Activated naive CD8-positive, alpha-beta T cell treated with anti-CD3 and anti-CD28 coated beads, Interleukin-2, amount 50 U/mL, for 16 hours (primary cell): ENCODE data around the gene RBM7.

ENCODE experiments used
- DNase-seq: peaks from one replicate; pipeline ENCODE4 v3.0.0-alpha.2; 2020; ENCODE audit warnings: low read depth, low spot score

RBM7 gene, protein sequence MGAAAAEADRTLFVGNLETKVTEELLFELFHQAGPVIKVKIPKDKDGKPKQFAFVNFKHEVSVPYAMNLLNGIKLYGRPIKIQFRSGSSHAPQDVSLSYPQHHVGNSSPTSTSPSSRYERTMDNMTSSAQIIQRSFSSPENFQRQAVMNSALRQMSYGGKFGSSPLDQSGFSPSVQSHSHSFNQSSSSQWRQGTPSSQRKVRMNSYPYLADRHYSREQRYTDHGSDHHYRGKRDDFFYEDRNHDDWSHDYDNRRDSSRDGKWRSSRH

DNA sequence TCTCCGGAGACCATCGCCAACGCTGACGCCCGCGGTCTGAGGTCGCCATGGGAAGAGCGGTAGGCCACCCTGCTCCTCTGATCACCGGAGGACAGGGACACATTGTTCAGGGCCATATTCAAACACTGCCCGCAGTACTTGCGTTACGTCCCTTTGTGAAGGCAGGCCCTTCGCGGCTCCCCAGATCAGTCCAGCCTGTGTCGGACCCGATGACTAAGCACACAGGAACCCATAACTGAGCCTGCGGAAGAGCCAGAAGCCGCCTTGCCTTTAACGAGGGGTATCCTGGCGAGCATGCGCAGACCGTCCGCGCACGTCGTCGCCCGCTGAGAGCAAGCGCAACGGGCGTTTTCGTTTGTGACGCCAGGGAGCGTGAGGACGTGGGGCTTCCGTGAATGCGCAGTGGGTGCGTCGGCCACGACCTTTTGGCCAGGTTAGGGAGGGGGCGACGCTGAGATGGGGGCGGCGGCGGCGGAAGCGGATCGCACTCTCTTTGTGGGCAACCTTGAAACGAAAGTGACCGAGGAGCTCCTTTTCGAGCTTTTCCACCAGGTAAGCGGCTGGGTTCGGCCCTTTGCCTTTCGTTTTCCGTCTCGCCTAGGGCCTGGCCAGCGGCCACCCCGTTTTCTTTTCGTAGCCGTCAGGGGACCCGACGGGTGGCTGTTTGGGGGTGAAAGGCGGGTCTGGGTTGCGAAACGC lies at the start of gene RBM7, which contains the start of gene C11orf71:
Gene RBM7 (plus strand): TSS at position 451 of the 699 bp plus-strand sequence. CDS start 6 bp downstream, at position 457.
Gene C11orf71 (minus strand): TSS at position 296 of the 699 bp plus-strand sequence. CDS start 180 bp downstream, at position 116.
- DNase-seq = peak; percentile 95

DNA sequence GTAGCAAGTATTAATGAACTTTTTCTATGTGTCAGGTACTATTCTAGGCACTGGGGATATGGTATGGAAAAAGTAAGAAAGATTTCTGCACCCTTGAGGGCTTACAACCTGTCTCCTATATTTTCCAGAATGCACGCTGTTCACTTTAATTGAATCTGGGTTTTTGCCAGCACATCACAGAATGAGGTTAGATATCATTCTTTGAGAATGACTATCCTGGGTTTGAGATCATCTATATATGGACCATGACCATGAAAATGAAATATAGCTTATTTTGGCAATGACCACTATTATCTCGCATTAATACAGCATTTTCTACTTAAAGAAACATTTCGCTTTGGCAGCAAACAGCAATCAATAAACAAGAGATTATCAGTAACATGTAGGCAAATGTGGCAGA lies 47.0 kb upstream of the RBM7 start:
- no peak for DNase-seq

DNA sequence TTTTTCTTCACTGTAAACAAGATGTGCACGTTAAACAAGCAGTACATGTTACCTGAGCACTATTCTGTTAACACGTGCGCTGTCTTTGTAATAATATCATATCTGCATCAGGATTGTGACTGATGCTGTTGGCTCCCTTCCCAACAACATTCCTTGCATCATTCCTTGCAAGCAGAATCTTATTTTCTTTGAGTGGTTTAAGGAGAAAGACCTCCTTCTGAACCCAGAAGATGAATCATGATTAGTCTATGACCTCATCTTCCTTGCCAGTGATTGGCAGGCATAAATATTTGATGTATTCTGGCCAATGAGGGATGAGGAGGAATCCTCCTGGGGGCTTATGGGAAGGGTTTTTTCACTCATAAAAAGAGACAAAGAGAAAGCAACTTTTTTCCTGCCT lies 46.4 kb upstream of the RBM7 start:
- no peak for DNase-seq

DNA sequence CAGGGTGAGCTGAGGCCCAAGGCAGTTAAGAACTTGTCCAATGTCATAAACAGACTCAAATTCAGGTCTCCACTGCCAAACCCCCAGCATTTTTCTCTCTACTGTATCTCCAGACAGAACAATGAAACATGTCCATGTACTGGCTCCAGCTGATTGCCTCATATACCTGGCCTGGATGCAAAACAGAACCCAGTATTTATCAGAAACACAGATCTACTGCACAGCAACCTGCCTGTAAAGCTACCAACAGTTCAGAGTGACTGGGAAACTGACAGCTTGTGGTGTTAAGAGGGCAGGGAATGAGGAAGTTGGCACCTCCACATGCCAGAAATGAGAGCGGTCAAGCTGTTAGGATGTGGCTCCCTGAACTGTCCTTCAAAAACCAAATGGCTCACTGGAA lies 41.8 kb upstream of the RBM7 start:
- no peak for DNase-seq

- no peak for DNase-seq
These were observed 41.1 kb upstream of the RBM7 start for GRCh38 chr11:114359342-114359741.

GRCh38 chr11:114362326-114362725 lies 38.1 kb upstream of the RBM7 start:
- DNase-seq = no peak

DNA sequence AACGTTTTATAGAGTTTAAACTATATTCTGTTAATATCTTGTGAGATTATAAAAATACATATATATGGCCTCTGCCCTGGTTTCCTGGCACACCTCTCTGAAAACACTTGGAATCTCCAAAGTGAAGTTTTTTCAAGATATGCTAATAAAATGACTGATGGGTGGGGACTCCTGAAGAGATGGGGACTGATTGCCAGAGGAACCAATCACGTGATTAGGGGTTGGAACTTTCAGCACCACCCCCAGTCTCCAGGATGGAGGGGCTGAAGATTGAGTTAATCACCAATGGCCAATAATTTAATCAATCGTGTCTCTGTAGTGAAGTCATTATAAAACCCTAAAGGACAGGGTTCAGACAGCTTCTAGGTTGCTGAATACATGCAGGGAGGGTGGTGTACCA lies 37.5 kb upstream of the RBM7 start:
- no peak for DNase-seq

DNA sequence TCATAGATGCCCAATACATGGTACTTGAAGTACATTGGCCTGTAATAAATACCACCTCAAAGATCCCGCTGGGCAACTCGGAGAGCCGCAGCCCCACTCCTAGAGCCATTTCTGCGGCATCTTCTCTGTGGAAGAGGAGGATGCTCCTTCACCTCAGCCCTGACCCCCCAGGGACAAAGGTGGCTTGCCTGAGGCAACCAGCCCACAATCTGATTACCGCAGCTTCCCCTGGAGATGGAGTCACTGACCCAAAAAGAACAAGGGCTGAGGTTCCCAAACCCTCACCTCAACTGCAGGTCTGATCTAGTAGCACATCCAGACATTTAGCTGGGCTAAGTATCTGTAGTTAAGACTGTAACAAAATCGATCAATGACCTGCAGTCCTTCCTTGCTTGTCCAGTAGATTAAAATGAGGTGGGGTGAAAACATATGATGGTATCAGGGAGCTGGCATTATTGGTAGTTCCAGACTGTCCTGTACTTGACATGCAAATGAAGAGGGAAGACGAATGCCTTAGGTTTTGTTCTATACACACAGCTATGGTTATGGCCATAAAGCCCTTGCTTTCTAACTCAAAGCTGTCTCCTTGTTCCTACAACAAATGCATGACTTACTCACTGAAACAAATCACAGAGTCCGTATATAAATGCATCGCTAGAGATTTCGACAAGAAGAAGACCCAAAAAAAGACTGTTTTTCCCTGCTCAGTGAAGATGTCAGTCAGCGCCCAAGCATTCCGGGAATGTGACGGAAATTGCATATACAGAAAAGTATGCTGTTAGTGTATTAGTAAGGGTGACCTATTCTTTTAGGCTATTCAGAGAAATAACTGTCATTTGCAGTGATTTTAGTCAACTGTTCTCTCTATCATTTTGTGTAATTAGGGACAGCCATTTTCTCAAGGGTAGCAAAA lies 33.9 kb upstream of the RBM7 start:
- DNase-seq = no peak

- DNase-seq = no peak
These were observed 33.1 kb upstream of the RBM7 start for GRCh38 chr11:114367244-114367957.

DNA sequence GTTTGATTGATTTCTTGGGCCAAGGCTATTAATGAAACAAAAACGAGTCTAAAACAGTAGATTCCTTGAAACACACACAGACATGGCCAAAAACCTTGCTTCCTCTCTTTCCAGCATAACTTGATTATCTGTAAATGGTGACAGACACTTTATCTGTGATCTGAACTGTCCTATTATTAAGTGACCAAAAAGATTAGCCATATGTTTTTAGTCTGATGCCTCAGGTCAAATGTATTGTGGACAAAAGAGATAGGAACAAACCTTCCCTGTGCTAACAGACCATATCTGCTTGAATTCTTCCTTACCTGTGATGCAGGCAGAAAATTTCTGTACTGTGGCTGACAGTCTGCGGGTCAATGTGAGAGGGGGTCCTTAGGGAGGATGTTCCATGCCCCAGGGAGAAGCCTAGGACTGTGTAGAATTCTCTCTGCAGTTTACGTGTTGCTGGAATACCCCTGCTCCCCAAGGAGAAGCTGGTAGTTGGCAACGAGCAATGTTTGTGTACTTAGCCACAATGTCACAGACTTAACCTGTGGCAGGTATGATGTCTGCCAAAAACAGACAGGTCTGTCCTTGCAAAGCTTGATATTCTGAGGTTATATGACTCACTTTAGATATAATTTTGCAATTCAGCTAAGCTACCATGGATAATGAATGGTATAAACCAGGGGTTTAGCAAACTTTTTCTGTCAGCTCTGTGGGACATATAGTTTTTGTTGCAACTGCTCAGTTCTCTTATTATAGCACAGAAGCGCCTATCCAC lies 31.4 kb upstream of the RBM7 start:
- no peak for DNase-seq

- no peak for DNase-seq
These were observed 25.4 kb upstream of the RBM7 start for GRCh38 chr11:114375052-114375451.

DNA sequence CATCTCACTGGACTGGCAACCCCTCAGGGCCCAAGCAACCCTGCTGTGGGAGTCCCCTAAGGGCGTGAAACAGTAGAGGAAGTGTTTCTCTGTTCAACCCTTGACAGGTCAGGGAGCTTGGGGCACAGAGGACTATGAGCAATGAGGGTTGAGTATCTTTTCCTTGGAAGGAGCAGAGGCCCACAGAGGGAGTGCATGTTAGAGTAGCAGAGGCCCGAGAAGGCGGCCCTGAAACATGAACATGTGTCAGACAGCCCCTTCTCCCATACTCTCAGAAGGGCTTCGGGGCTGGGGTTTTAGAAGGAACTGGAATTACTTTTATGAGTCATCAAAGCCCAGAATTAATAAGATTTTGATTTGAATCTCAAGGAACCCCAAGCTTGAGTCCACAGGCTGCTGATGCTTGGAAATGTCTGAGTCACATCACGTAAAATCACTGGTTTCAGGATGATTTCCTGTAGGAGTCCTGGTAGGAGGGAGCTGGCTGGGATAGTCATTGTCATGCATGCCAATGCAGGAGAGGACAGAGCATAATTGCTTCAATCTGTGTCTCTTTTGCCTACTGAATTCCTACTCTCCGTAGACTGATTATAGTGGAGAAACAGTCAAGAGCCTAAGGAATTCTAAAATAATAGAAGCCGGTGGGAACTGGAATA lies 22.7 kb upstream of the RBM7 start:
- DNase-seq = no peak

DNA sequence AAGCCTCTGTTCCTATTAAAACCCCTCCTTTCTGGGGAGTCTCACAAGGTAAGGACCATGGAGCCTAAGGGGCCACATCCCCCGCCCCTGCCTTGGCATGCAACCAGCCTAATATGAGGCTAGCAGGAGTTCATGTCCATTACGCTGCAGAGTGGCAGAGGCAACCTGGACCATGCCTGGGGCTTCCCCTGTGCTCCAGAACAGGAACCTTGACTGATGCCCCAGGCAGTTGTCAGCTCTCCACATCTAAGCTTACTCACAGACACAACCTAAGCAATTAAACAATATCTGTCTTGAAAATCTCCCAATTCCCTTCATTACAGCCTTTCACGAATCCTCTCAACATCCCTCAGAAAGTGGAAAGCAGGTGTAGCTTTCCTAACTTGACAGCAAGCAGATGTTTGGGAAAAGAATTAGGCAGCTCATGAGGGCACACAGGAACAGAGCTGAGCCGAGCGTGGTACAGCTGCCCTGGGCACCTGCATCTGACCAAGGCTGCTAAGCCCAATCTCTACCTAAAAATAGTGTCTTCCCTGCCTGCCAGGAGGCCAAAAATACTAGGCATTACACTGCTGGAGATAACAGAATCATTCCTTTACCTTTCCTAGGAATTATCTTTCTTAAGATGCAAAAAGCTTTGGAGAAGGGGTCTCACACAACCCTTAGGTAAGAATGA lies 20.9 kb upstream of the RBM7 start:
- DNase-seq = no peak

DNA sequence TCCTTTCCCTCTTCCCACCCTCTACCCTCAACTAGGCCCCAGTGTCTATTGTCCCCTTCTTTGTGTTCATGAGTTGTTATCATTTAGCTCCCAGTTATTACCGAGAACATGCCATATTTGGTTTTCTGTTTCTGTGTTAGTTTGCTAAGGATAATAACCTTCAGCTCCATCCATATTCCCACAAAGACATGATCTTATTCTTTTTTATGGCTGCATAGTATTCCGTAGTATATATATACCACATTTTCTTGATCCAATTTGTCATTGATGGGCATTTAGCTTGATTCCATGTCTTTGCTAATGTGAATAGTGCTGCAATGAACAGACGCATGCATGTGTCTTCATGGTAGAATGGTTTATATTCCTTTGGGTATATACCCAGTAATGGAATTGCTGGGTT lies 18.0 kb upstream of the RBM7 start:
- no peak for DNase-seq

- no peak for DNase-seq
These were observed 16.0 kb upstream of the RBM7 start for GRCh38 chr11:114384487-114384886.

- no peak for DNase-seq
These were observed 14.3 kb upstream of the RBM7 start for GRCh38 chr11:114386131-114386530.

DNA sequence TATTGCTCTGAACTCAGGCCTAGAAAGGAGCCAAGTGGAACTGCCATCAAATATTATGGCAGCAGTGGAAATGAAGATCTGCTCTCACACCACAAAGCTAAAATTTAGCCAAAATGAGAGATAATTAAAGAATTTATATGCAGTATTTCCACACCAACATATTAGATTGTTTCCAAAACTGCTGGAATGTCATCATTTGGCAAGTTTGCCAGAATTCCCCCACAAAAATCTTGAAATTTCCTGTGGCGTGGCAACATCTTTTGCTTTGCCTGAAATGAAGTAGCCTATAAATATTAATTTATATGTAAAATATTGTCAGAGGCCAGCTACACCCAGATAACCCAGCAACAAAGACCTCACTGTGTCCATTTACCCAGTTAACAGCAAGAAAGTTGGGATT lies 13.9 kb upstream of the RBM7 start:
- no peak for DNase-seq

DNA sequence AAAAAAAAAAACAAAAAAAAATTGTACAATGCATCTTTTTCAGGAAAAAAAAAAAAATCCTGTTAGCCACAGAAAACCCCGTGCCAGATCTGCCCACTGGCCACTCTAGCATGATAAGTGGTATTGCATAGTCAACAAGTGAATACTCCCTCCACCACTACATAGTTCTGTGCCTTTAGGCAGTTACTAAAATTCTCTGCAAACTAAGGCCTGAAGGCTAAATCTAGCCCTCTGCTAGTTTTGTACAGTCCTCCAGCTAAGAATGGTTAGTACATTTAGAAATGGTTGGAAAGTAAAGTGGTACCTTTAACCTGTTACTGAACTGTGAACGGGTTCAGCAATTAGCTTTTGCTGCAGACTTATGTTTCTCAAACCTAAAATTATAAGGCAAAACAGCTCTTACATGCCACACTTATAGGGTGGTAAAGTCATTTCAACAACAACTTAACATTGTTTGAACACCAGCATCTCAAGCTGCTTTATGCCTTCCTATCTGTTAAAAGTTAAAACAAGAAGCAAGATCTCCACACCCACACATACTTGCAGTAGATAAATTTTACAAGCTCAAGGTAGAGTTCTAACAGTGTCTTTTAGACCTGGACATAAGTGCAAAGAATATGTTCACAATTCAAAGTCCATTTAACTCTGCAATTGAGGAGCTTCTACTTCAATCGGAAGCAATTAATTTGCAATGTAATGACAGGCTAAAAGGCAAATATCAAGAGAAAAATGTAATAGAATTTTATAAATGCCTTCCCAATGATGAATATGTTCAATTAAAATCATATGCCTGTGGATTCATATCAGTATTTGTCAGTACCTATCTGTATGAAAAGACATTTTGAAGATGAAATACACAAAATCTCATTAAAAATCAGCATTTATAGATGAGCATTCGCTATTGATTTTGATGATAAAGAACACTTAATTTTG lies 7.5 kb upstream of the RBM7 start:
- DNase-seq = no peak

DNA sequence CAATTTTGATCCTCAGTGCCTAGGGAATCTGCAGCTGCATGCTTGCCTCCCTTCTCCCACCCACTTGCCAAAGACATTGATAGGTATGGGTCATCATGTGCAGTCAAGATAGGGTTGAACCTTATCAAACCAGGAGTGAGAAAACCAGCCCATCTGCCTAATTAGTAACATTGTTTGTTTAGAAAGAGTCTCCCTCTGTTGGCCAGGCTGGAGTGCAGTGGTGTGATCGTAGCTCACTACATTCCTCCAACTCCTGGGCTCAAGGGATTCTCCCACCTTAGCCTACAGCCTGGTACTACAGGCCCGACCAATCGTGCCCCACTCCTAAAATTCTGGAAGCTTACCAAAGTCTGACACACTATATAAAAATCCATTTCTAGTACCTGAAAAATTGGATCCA lies 4.7 kb upstream of the RBM7 start:
- DNase-seq = no peak
